ENCODE data around the gene TSHZ3.

- TF ChIP-seq POLR2A (IDR thresholded peaks at IDR 0.05), result no peak
- no peak for TF ChIP-seq CTCF (IDR thresholded peaks at IDR 0.05)
These were observed 31.7 kb downstream of the TSHZ3 start for GRCh38 chr19:31317570-31317969.

Data from esophagus squamous epithelium (tissue), 4 donors.